ENCODE data around the gene CNIH4. TPM values are rescaled to one million over a fixed set of nuclear protein-coding genes. Genes with fewer than 3 reads are reported as not detected.

The CNIH4 gene
- total RNA-seq, 1 experiment from 2014 or later = 48.9 TPM

GRCh38 chr1:224392411-224393249 is 36.0 kb downstream of the CNIH4 start:
- no peaks in the 10 kb centered on the region for H3K9me2 ChIP-seq (ENCODE audit: insufficient read depth)
- H2AFZ ChIP-seq (ENCODE audit: low read depth, low read length, poor library complexity, severe bottlenecking) = no peak overlapping the region
- no peak for ATAC-seq
- no peak for DNase-seq (ENCODE audit: low read depth, low spot score)
- POLR2A ChIA-PET = no interaction called here
- intact Hi-C loops (cut with micrococcal nuclease) = no loop called here
- no peak overlapping the region for H3K4me2 ChIP-seq (ENCODE audit: low read length)
- peaks cover 49 to 60% of the 10 kb centered on the region in 2 experiments for H3K36me3 ChIP-seq (ENCODE audit: control insufficient read depth in 1 of 2, insufficient read depth in 2 of 2, low read length in 2 of 2)
- BruUV-seq (replicated peaks) = no TSS peak
- H3K79me2 ChIP-seq (ENCODE audit: insufficient read depth, low read length) = peaks cover 3% of the 10 kb centered on the region; the same call in 1 of the 2 replicates
- TF ChIP-seq SIN3A (IDR thresholded peaks at IDR 0.05; ENCODE audit: low read depth) (no peak), YY1 (IDR thresholded peaks at IDR 0.05; ENCODE audit: extremely low read depth, insufficient replicate concordance, low read depth, low read length) (no peak), POLR2A (IDR thresholded peaks at IDR 0.05; ENCODE audit: borderline replicate concordance, extremely low read depth, insufficient read depth, insufficient read length) (no peak), CEBPB (IDR thresholded peaks at IDR 0.05; ENCODE audit: low read depth) (no peak), ELF1 (IDR thresholded peaks at IDR 0.05; ENCODE audit: borderline replicate concordance, low read depth) (no peak), ZFX (IDR thresholded peaks at IDR 0.05) (no peak), SRF (IDR thresholded peaks at IDR 0.05; ENCODE audit: low read depth) (no peak), EZH2phosphoT487 (IDR thresholded peaks at IDR 0.05; ENCODE audit: borderline replicate concordance) (no peak), CTCF (IDR thresholded peaks at IDR 0.05 in 2 of 3, conservative IDR thresholded peaks at IDR 0.05 in 1 of 3; ENCODE audit: borderline replicate concordance in 1 of 3, insufficient read depth in 1 of 3, low read depth in 2 of 3, low read length in 2 of 3) (no peak)
- H3K4me1 ChIP-seq (ENCODE audit: control insufficient read depth in 1 of 2, insufficient read depth in 2 of 2, low read length in 2 of 2) = no peaks in the 10 kb centered on the region
- no peak overlapping the region for H3K4me3 ChIP-seq (replicated peaks in 1 of 2; ENCODE audit: low read depth in 1 of 2, low read length in 2 of 2)
- RAD21 ChIA-PET (ENCODE audit: low non-redundant PET in 1 of 2, low total read pairs in 2 of 2, uncharacterized antibody in 2 of 2, unreplicated experiment in 2 of 2) = no interaction called here
- H3K27ac ChIP-seq (ENCODE audit: low read depth, low read length) = no peak overlapping the region
- H3K9ac ChIP-seq (ENCODE audit: low read length) = no peak overlapping the region
- H3K27me3 ChIP-seq (ENCODE audit: insufficient read depth, low read length) = no peaks in the 10 kb centered on the region
- no peaks in the 10 kb centered on the region for H3K9me3 ChIP-seq (ENCODE audit: control insufficient read depth in 1 of 2, insufficient read depth in 1 of 2, low read depth in 1 of 2, low read length in 2 of 2)
- CTCF ChIA-PET = no interaction called here
- no peaks in the 10 kb centered on the region for H4K20me1 ChIP-seq (ENCODE audit: insufficient read depth)

All from HCT116 (cell line).